Lung (tissue), 12 donors: ENCODE results near the gene RSPH1. TPM values are rescaled to one million over a fixed set of nuclear protein-coding genes. Genes with fewer than 3 reads are reported as not detected.

Source experiments
- ATAC-seq: fragments of 200-7000 bp; cut with Tn5 transposase; one replicate; pipeline ENCODE4 v1.9.1; 2020; ENCODE audit warnings: moderate number of reproducible peaks; ENCODE audit not compliant: insufficient read depth, low FRiP score
- DNase-seq, 3 donors: peaks; one replicate each; pipeline ENCODE4 v3.0.0-alpha.2; 2013 to 2017
- H3K27ac ChIP-seq, 2 donors: one replicate each; pipeline ENCODE4 v1.5.1; 2013; ENCODE audit warnings: mild to moderate bottlenecking in 2 of 2, moderate library complexity in 2 of 2, control low read depth in 1 of 2, inconsistent platforms in 1 of 2, low read depth in 1 of 2, low read length in 1 of 2
- H3K27me3 ChIP-seq, 3 donors: one replicate each; pipeline ENCODE4 v1.5.1; 2013; ENCODE audit warnings: low read length in 2 of 3; ENCODE audit not compliant: control insufficient read depth in 3 of 3, insufficient read depth in 3 of 3
- H3K36me3 ChIP-seq, 4 donors: one replicate each; pipeline ENCODE4 v1.5.1; 2013; ENCODE audit warnings: low read length in 4 of 4, mild to moderate bottlenecking in 1 of 4, moderate library complexity in 1 of 4; ENCODE audit not compliant: control insufficient read depth in 4 of 4, insufficient read depth in 4 of 4
- H3K4me1 ChIP-seq, 5 donors: one replicate each; pipeline ENCODE4 v1.5.1; 2013; ENCODE audit warnings: low read length in 5 of 5, mild to moderate bottlenecking in 2 of 5, moderate library complexity in 1 of 5; ENCODE audit not compliant: control insufficient read depth in 5 of 5, insufficient read depth in 5 of 5
- H3K4me3 ChIP-seq: one replicate; pipeline ENCODE4 v1.5.1; 2013; ENCODE audit warnings: mild to moderate bottlenecking, control low read depth, moderate library complexity
- H3K9ac ChIP-seq, 2 donors: one replicate each; pipeline ENCODE4 v1.5.1; 2013; ENCODE audit warnings: low read length in 2 of 2, control low read depth in 1 of 2; ENCODE audit not compliant: insufficient read depth in 1 of 2
- H3K9me3 ChIP-seq, 4 donors: one replicate each; pipeline ENCODE4 v1.5.1; 2013; ENCODE audit warnings: low read length in 3 of 4, mild to moderate bottlenecking in 1 of 4, moderate library complexity in 1 of 4; ENCODE audit not compliant: control insufficient read depth in 4 of 4, insufficient read depth in 3 of 4
- CTCF ChIP-seq: IDR thresholded peaks from 2 replicates; pipeline ENCODE4 v1.5.1; 2012; ENCODE audit warnings: mild to moderate bottlenecking; ENCODE audit errors: control extremely low read depth, extremely low read depth
- WGBS, 2 donors: extraction: QIAGEN DNeasy Blood & Tissue Kit; methylation state at CpG; one replicate each; pipeline ENCODE4 v1.1.7; 2013; 5-methylcytosine and 5-hydroxymethylcytosine counted together
- polyA plus RNA-seq, 2 donors: library from polyadenylated mRNA; stranded (reverse); fragments of 200-250 nt; gene quantifications; one replicate each; pipeline ENCODE4 v1.2.1, GENCODE V29; 2013
- total RNA-seq, 2 donors: library from RNA; depleted of rRNA in 1 of 2; stranded (reverse); fragments of >200 nt in 1 of 2; gene quantifications; one replicate each; pipeline ENCODE4 v1.2.1, GENCODE V29; 2014 to 2021
- donor health status: control.
- donor health status: control.
- donor health status: Bipolar disorder and iron deficiency.
- donor health status: healthy.
- donor health status: DM: yes; HTN: yes; CAD: no.

The RSPH1 gene
- total and polyA plus RNA-seq, 4 donors: 17.6 to 46.9 (median 27.7) TPM

GRCh38 chr21:42443181-42443785, 52.7 kb downstream of the RSPH1 start:
- no peak for TF ChIP-seq CTCF
- no peaks in the 10 kb centered on the region for H3K36me3 ChIP-seq
- H3K4me3 ChIP-seq: no peak overlapping the region
- no peaks in the 10 kb centered on the region for H3K27me3 ChIP-seq
- ATAC-seq (no peak), DNase-seq (no peak)
- H3K4me1 ChIP-seq: no peaks in the 10 kb centered on the region
- 91 to 93% methylated on average over 15 of the region's 15 CpGs for WGBS, 2 donors
- peaks cover 0 to 3% (median 0%) of the 10 kb centered on the region in 4 donors for H3K9me3 ChIP-seq
- H3K27ac ChIP-seq: no peak overlapping the region
- no peak overlapping the region for H3K9ac ChIP-seq

GRCh38 chr21:42441963-42442362, 54.1 kb downstream of the RSPH1 start:
- Histone ChIP-seq H3K36me3 (no peaks in the 10 kb centered on the region), H3K9ac (no peak overlapping the region), H3K27ac (no peak overlapping the region), H3K4me1 (no peaks in the 10 kb centered on the region), H3K27me3 (no peaks in the 10 kb centered on the region), H3K4me3 (no peak overlapping the region), H3K9me3 (peaks cover 0 to 3% (median 0%) of the 10 kb centered on the region in 4 donors)
- WGBS, 2 donors: 76 to 93% methylated on average over 6 of the region's 6 CpGs
- DNase-seq: no peak
- no peak for ATAC-seq
- no peak for TF ChIP-seq CTCF

GRCh38 chr21:42440187-42440792, 55.7 kb downstream of the RSPH1 start:
- no peak overlapping the region for H3K9ac ChIP-seq
- no peak for TF ChIP-seq CTCF
- no peaks in the 10 kb centered on the region for H3K4me1 ChIP-seq
- H3K9me3 ChIP-seq: peaks cover 0 to 3% (median 0%) of the 10 kb centered on the region in 4 donors
- WGBS, 2 donors: 85 to 86% methylated on average over 12 of the region's 12 CpGs
- DNase-seq (no peak), ATAC-seq (no peak)
- no peaks in the 10 kb centered on the region for H3K36me3 ChIP-seq
- no peaks in the 10 kb centered on the region for H3K27me3 ChIP-seq
- H3K27ac ChIP-seq: no peak overlapping the region
- no peak overlapping the region for H3K4me3 ChIP-seq
